GM12872 (cell line): Measurements from ENCODE around the gene RAD23B.

Source experiments
- TF ChIP-seq, protein P1 (sequence below): IDR thresholded peaks from 3 replicates; pipeline ENCODE4 v1.5.1; 2011; ENCODE audit warnings: low read depth, mild to moderate bottlenecking, low read length, moderate library complexity; ENCODE audit not compliant: insufficient read depth

Gene RAD23B

DNA sequence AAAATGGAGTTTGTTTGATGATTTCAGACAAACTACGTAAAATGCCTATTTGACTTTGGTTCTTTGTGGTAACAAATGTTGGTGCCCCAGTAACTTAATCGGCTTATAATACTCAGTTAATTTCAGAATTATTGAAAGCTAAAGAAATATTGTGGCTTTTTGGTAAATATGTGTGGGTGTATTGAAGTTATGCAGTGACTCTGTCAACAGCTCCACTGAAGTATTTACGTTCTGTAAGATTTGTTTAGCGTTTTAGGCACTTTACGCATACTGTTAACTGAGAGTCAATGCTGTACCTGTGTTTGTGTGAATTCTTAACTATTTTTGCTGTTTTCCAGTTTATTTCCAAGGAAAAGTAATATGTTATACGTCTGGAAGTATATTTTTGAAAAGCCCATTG is 2.2 kb downstream of the RAD23B start:
- TF ChIP-seq, protein P1, sequence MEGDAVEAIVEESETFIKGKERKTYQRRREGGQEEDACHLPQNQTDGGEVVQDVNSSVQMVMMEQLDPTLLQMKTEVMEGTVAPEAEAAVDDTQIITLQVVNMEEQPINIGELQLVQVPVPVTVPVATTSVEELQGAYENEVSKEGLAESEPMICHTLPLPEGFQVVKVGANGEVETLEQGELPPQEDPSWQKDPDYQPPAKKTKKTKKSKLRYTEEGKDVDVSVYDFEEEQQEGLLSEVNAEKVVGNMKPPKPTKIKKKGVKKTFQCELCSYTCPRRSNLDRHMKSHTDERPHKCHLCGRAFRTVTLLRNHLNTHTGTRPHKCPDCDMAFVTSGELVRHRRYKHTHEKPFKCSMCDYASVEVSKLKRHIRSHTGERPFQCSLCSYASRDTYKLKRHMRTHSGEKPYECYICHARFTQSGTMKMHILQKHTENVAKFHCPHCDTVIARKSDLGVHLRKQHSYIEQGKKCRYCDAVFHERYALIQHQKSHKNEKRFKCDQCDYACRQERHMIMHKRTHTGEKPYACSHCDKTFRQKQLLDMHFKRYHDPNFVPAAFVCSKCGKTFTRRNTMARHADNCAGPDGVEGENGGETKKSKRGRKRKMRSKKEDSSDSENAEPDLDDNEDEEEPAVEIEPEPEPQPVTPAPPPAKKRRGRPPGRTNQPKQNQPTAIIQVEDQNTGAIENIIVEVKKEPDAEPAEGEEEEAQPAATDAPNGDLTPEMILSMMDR = no peak

DNA sequence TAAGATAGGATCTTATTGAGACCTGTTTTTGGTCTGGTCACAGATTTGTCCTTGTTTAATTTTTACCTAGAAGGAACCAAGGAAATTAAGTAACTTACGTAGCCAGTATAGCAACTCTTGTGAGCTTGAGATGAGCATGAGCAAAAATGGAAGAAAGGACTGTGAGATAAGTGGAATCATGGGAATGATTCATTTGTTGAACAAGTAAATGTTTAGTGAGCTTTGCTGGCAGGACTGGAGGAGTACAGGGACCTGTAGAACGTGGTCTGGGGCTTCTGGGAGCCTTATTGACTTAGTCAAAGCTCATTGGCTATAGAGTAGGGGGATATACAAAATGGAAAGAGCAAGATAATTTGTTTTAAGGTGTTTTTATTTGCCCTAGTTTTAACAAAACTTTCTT is 3.0 kb downstream of the RAD23B start:
- TF ChIP-seq, protein P1 = no peak

DNA sequence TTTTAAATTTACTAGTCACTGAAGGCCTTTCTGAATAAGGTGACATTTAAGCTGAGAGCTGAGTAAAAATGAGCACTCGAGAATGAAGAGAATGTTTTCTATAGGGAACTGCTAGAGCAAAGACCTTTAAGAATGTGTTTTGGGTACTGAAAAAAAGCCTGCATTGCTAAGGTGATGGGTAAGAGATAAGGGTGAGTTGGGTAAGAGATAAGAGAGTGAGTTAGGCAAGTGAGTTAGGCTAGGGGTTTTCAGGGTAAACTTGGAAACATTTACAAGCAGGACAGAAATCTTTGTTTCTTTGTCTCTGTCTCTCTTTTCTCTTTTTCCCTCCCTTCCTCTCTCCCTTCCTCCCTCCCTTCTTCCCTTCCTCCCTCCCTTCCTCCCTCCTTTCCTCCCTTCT is 5.6 kb downstream of the RAD23B start:
- TF ChIP-seq, protein P1 = no peak

DNA sequence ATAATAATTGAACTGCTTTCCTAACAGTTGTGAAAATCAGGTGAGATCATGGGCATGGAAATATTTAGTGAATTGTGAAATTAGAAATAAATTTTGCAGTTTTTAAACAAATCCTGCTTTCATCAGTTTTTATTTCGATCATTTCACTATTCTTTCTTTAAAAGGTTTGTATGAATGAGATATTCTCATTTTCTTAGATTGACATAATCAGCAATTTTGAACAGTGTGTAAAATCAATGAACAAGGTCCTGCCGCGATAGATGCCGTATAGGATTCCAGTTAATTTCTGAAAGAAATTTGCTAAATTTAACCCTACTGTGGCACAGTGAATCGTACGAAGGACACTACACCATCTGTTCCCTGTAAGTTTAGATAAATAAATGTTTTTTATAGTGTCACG is 7.5 kb downstream of the RAD23B start:
- TF ChIP-seq, protein P1 = no peak

DNA sequence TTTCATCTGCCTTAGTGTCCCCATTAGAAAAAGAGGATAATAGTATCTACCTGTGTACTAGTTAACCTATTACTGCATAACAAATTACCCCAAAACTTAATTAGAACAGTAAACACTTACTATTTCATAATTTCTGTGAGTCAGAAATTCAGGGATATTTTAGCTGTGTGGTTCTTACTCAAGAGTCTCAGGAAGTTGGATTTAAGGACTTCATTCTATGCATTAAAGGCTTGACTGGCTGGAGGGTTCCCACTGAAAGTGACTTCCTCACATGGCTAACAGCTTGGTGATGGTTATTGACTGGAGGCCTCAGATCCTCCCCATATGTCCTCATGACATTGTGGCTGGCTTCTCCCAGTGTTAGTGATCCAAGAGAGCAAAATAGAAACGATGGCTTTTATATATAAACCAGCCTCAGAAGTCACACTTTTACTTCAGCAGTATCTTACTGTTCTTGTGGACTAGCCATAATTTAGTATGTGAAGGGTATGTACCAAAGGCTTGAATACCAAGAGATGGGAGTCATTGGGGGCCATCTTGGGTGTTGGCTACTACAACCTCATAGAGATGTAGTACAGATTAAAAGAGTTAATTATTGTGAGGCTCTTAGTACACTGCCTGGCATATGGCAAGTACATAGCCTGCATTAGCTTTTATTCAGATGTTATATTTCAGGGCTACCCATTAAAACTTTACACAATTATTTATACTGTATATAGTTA is 9.9 kb downstream of the RAD23B start:
- TF ChIP-seq, protein P1 = no peak

DNA sequence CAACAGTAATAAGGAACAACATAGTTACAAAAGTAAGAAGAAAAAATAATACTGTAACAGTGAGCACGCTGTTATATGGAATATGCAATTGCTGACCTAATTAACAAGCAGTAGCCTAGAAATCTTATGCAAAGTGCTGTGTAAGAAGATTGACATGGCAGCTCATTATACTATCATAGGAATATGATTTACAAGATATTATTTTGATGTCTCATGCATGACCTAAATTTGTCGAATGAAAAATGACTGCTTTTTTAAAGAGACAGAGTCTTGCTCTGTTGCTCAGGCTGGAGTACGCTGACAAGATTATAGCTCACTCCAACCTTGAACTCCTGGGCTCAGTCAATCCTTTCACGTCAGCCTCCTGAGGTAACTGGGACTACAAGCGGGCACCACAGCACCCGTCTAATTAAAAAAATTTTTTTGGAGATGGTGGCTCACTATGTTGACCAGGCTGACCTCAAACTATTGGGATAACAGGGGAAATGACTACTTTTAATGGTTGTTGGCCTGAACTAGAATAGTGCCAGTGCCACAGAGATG is 10.5 kb downstream of the RAD23B start:
- TF ChIP-seq, protein P1 = no peak

DNA sequence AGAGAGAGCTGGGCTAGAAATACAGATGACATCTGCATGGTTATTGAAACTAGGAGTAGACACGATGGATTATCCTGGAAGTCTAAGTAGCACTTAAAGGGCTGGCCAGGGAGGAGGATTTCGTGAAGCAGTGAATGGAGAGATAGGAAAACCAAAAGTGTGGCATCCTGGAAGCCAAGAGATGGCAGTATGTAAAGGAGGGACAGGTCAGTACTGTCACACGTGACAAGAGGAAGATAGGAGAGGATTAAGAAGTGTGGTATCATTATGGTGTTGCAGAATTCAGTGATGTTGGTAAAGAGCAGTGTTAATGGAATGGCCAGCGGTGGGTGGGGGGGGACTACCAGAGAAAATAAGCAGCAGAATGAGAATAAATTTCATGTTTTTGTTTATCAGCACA is 11.7 kb downstream of the RAD23B start:
- TF ChIP-seq, protein P1 = no peak
